ENCODE measurements around the gene HTRA3. TPM values are rescaled to one million over a fixed set of nuclear protein-coding genes. Genes with fewer than 3 reads are reported as not detected.

The HTRA3 gene
- total RNA-seq, 2 experiments from 2014 or later: not detected

DNA sequence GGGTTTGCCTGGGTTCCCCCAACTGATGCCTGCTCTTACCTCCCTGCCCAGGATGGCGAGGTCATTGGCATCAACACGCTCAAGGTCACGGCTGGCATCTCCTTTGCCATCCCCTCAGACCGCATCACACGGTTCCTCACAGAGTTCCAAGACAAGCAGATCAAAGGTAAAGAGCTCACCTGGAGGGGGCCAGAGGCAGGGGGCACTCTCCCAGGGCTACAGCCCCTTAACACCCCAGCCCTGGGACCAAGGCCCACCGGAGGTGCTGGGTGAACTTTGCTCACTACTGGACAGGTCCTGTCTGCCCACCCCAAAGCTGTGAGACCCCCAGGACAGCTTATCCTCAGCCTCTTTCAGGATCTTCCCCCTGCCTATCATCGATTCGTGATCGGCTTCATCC, 24.5 kb downstream of the HTRA3 start:
- Histone ChIP-seq H3K4me2 (ENCODE audit: low read length) (no peak overlapping the region), H3K36me3 (ENCODE audit: insufficient read depth, low read length) (no peaks in the 10 kb centered on the region), H2AFZ (ENCODE audit: low read length) (no peak overlapping the region), H3K9me3 (ENCODE audit: low read length) (no peaks in the 10 kb centered on the region), H3K9me2 (ENCODE audit: insufficient read depth, low read length) (no peaks in the 10 kb centered on the region), H4K20me1 (ENCODE audit: insufficient read depth, low read length) (no peaks in the 10 kb centered on the region), H3K27ac (ENCODE audit: low read depth, low read length, poor library complexity, severe bottlenecking) (no peak overlapping the region), H3K4me3 (ENCODE audit: low read depth, low read length, poor library complexity, severe bottlenecking) (no peak overlapping the region), H3K4me1 (ENCODE audit: insufficient read depth, low read length, poor library complexity, severe bottlenecking) (no peaks in the 10 kb centered on the region), H3K79me2 (ENCODE audit: insufficient read depth, low read depth, low read length) (no peaks in the 10 kb centered on the region)
- ChIA-PET CTCF (ENCODE audit: unreplicated experiment) (no interaction called here), POLR2A (no interaction called here)
- no peak for DNase-seq (ENCODE audit: low spot score)
- no peak for TF ChIP-seq CTCF (conservative IDR thresholded peaks at IDR 0.05; ENCODE audit: low read length)
- TF ChIP-seq EZH2phosphoT487 (IDR thresholded peaks at IDR 0.05; ENCODE audit: borderline replicate concordance, low read depth, low read length): no peak
- BruUV-seq (replicated peaks): no TSS peak
- intact Hi-C loops (cut with micrococcal nuclease; ENCODE audit: unreplicated experiment): no loop called here

- intact Hi-C loops (cut with micrococcal nuclease; ENCODE audit: unreplicated experiment): no loop called here
- Histone ChIP-seq H2AFZ (ENCODE audit: low read length) (no peak overlapping the region), H3K9me2 (ENCODE audit: insufficient read depth, low read length) (no peaks in the 10 kb centered on the region), H3K79me2 (ENCODE audit: insufficient read depth, low read depth, low read length) (no peaks in the 10 kb centered on the region), H3K27ac (ENCODE audit: low read depth, low read length, poor library complexity, severe bottlenecking) (no peak overlapping the region), H3K4me3 (ENCODE audit: low read depth, low read length, poor library complexity, severe bottlenecking) (no peak overlapping the region), H3K36me3 (ENCODE audit: insufficient read depth, low read length) (no peaks in the 10 kb centered on the region), H4K20me1 (ENCODE audit: insufficient read depth, low read length) (no peaks in the 10 kb centered on the region), H3K4me2 (ENCODE audit: low read length) (no peak overlapping the region), H3K9me3 (ENCODE audit: low read length) (no peaks in the 10 kb centered on the region), H3K4me1 (ENCODE audit: insufficient read depth, low read length, poor library complexity, severe bottlenecking) (no peaks in the 10 kb centered on the region)
- ChIA-PET POLR2A (no interaction called here), CTCF (ENCODE audit: unreplicated experiment) (no interaction called here)
- no TSS peak for BruUV-seq (replicated peaks)
- TF ChIP-seq EZH2phosphoT487 (IDR thresholded peaks at IDR 0.05; ENCODE audit: borderline replicate concordance, low read depth, low read length) (no peak), CTCF (conservative IDR thresholded peaks at IDR 0.05; ENCODE audit: low read length) (no peak)
- no peak for DNase-seq (ENCODE audit: low spot score)
Observed at GRCh38 chr4:8294775-8295174, 25.2 kb downstream of the HTRA3 start.

GRCh38 chr4:8295471-8295870, 25.9 kb downstream of the HTRA3 start:
- no peaks in the 10 kb centered on the region for H3K9me3 ChIP-seq (ENCODE audit: low read length)
- no peak overlapping the region for H3K4me3 ChIP-seq (ENCODE audit: low read depth, low read length, poor library complexity, severe bottlenecking)
- DNase-seq (ENCODE audit: low spot score): no peak
- H2AFZ ChIP-seq (ENCODE audit: low read length): no peak overlapping the region
- H3K9me2 ChIP-seq (ENCODE audit: insufficient read depth, low read length): no peaks in the 10 kb centered on the region
- ChIA-PET POLR2A (no interaction called here), CTCF (ENCODE audit: unreplicated experiment) (no interaction called here)
- H3K4me1 ChIP-seq (ENCODE audit: insufficient read depth, low read length, poor library complexity, severe bottlenecking): no peaks in the 10 kb centered on the region
- H4K20me1 ChIP-seq (ENCODE audit: insufficient read depth, low read length): no peaks in the 10 kb centered on the region
- intact Hi-C loops (cut with micrococcal nuclease; ENCODE audit: unreplicated experiment): no loop called here
- H3K4me2 ChIP-seq (ENCODE audit: low read length): no peak overlapping the region
- H3K36me3 ChIP-seq (ENCODE audit: insufficient read depth, low read length): no peaks in the 10 kb centered on the region
- no TSS peak for BruUV-seq (replicated peaks)
- no peak for TF ChIP-seq CTCF (conservative IDR thresholded peaks at IDR 0.05; ENCODE audit: low read length)
- TF ChIP-seq EZH2phosphoT487 (IDR thresholded peaks at IDR 0.05; ENCODE audit: borderline replicate concordance, low read depth, low read length): no peak
- no peaks in the 10 kb centered on the region for H3K79me2 ChIP-seq (ENCODE audit: insufficient read depth, low read depth, low read length)
- H3K27ac ChIP-seq (ENCODE audit: low read depth, low read length, poor library complexity, severe bottlenecking): no peak overlapping the region
